OCI-LY1 (cell line): Measurements from ENCODE around the gene TMEM266.

ENCODE experiments used
- CTCF ChIP-seq: fragments of 200-600 bp; sonication (generic), shearing (Covaris generic); IDR thresholded peaks from 2 replicates; pipeline ENCODE4 v1.5.1; 2017; ENCODE audit warnings: mild to moderate bottlenecking, antibody characterized with exemption, low read length, moderate library complexity, mixed read lengths
- EZH2 ChIP-seq: fragments of 200-600 bp; sonication (generic), shearing (Covaris generic); IDR thresholded peaks from 2 replicates; pipeline ENCODE4 v1.8.0; 2017; ENCODE audit warnings: borderline replicate concordance, mixed run types, mild to moderate bottlenecking, antibody characterized with exemption, low read length, moderate library complexity, mixed read lengths

- TF ChIP-seq CTCF = no peak
- TF ChIP-seq EZH2 = no peak
Observed at GRCh38 chr15:76032046-76032445, 27.7 kb upstream of the TMEM266 start.
